WTC11 (cell line): Measurements from ENCODE around the gene COL4A6. TPM values are rescaled to one million over a fixed set of nuclear protein-coding genes. Genes with fewer than 3 reads are reported as not detected.

Source experiments
- ATAC-seq: fragments of 200-7000 bp; cut with Tn5 transposase; 2 replicates; pipeline ENCODE4 v1.10.0; 2021; ENCODE audit warnings: mild to moderate bottlenecking, moderate library complexity
- CTCF ChIA-PET: fragments of 300-600 bp; sonication (Branson Sonifier 250); formaldehyde crosslinking; loops from one replicate; lab custom pipeline; 2021; ENCODE audit warnings: antibody characterized with exemption; lab: Charles Lee
- POLR2A ChIA-PET: fragments of 350-600 bp; sonication (Branson Sonifier 250); formaldehyde crosslinking; loops from one replicate; lab custom pipeline; 2021; ENCODE audit warnings: antibody characterized with exemption; lab: Charles Lee
- DNase-seq: peaks from one replicate; pipeline ENCODE4 v3.0.0; 2021; ENCODE audit warnings: low spot score
- H3K27ac Mint-ChIP-seq: 2 replicates; pipeline ENCODE4 v1.8.0; 2021; ENCODE audit warnings: mixed read lengths
- H3K27me3 Mint-ChIP-seq: 2 replicates; pipeline ENCODE4 v1.8.0; 2021; ENCODE audit warnings: low read depth, mild to moderate bottlenecking, moderate library complexity, mixed read lengths
- H3K36me3 Mint-ChIP-seq: 2 replicates; pipeline ENCODE4 v1.8.0; 2021; ENCODE audit warnings: mixed read lengths
- H3K4me1 Mint-ChIP-seq: 2 replicates; pipeline ENCODE4 v1.8.0; 2022; ENCODE audit warnings: mixed read lengths
- H3K4me3 Mint-ChIP-seq: 2 replicates; pipeline ENCODE4 v1.8.0; 2021; ENCODE audit warnings: mild to moderate bottlenecking, moderate library complexity, mixed read lengths
- H3K9me3 Mint-ChIP-seq: 2 replicates; pipeline ENCODE4 v1.8.0; 2021; ENCODE audit warnings: mixed read lengths
- ELF4 ChIP-seq: sonication (generic); formaldehyde crosslinking; IDR thresholded peaks from 2 replicates; pipeline ENCODE4 v1.8.1; 2022; ENCODE audit warnings: low read depth, mild to moderate bottlenecking, moderate library complexity, missing genetic modification reagents
- EMX1 ChIP-seq: fragments of 250-450 bp; sonication (Bioruptor Pico); IDR thresholded peaks from 2 replicates; pipeline ENCODE4 v1.8.0; 2021; ENCODE audit warnings: mild to moderate bottlenecking
- ESRRA ChIP-seq: sonication (generic); formaldehyde crosslinking; IDR thresholded peaks from 2 replicates; pipeline ENCODE4 v1.8.1; 2022; ENCODE audit warnings: mild to moderate bottlenecking, missing genetic modification reagents, borderline replicate concordance
- FOXK1 ChIP-seq: sonication (generic); formaldehyde crosslinking; IDR thresholded peaks from 2 replicates; pipeline ENCODE4 v1.8.0; 2022; ENCODE audit warnings: mild to moderate bottlenecking, moderate library complexity, missing genetic modification reagents
- NFYB ChIP-seq: sonication (generic); formaldehyde crosslinking; conservative IDR thresholded peaks from 2 replicates; pipeline ENCODE4 v1.8.0; 2022; ENCODE audit warnings: low read depth, missing genetic modification reagents
- NR1H2 ChIP-seq: sonication (generic); formaldehyde crosslinking; IDR thresholded peaks from 2 replicates; pipeline ENCODE4 v1.9.0; 2021; ENCODE audit warnings: mild to moderate bottlenecking, moderate library complexity, missing genetic modification reagents
- NR2C2 ChIP-seq: sonication (generic); formaldehyde crosslinking; IDR thresholded peaks from 2 replicates; pipeline ENCODE4 v1.8.0; 2022; ENCODE audit warnings: mild to moderate bottlenecking, missing genetic modification reagents
- OVOL2 ChIP-seq: fragments of 250-450 bp; sonication (Bioruptor Pico); IDR thresholded peaks from 2 replicates; pipeline ENCODE4 v1.9.0; 2021; ENCODE audit warnings: mild to moderate bottlenecking, borderline replicate concordance
- PREB ChIP-seq: sonication (generic); formaldehyde crosslinking; IDR thresholded peaks from 2 replicates; pipeline ENCODE4 v1.8.1; 2022; ENCODE audit warnings: mild to moderate bottlenecking, missing genetic modification reagents, moderate library complexity, borderline replicate concordance
- SOX15 ChIP-seq: fragments of 250-450 bp; sonication (Bioruptor Pico); IDR thresholded peaks from 2 replicates; pipeline ENCODE4 v1.9.0; 2021; ENCODE audit warnings: mild to moderate bottlenecking
- STAT6 ChIP-seq: sonication (generic); formaldehyde crosslinking; conservative IDR thresholded peaks from 2 replicates; pipeline ENCODE4 v1.8.1; 2023; ENCODE audit warnings: mild to moderate bottlenecking, low read depth, missing genetic modification reagents, moderate library complexity
- TEAD4 ChIP-seq: sonication (generic); formaldehyde crosslinking; IDR thresholded peaks from 2 replicates; pipeline ENCODE4 v1.8.0; 2022; ENCODE audit warnings: mild to moderate bottlenecking, missing genetic modification reagents
- ZMAT4 ChIP-seq: fragments of 250-450 bp; sonication (Bioruptor Pico); IDR thresholded peaks from 2 replicates; pipeline ENCODE4 v1.9.0; 2021; ENCODE audit warnings: mild to moderate bottlenecking
- ZNF138 ChIP-seq: sonication (generic); formaldehyde crosslinking; conservative IDR thresholded peaks from 2 replicates; pipeline ENCODE4 v1.8.1; 2022; ENCODE audit warnings: mild to moderate bottlenecking, moderate library complexity, missing genetic modification reagents
- ZNF219 ChIP-seq: sonication (generic); formaldehyde crosslinking; IDR thresholded peaks from 2 replicates; pipeline ENCODE4 v1.8.0; 2023; ENCODE audit warnings: missing genetic modification reagents, mild to moderate bottlenecking, borderline replicate concordance
- ZNF232 ChIP-seq: sonication (generic); formaldehyde crosslinking; IDR thresholded peaks from 2 replicates; pipeline ENCODE4 v1.8.0; 2022; ENCODE audit warnings: mild to moderate bottlenecking, missing genetic modification reagents
- ZNF416 ChIP-seq: fragments of 250-450 bp; sonication (Bioruptor Pico); IDR thresholded peaks from 2 replicates; pipeline ENCODE4 v1.9.0; 2021; ENCODE audit warnings: mild to moderate bottlenecking, inconsistent platforms
- total RNA-seq: library from RNA; stranded (reverse); gene quantifications from 3 replicates; pipeline ENCODE4 v1.2.3, GENCODE V29; 2021
- TF ChIP-seq, protein P1 (sequence below): sonication (generic); formaldehyde crosslinking; IDR thresholded peaks from 2 replicates; pipeline ENCODE4 v1.8.1; 2023; ENCODE audit warnings: mild to moderate bottlenecking, missing genetic modification reagents
- TF ChIP-seq, protein P2 (sequence below): sonication (generic); formaldehyde crosslinking; IDR thresholded peaks from 2 replicates; pipeline ENCODE4 v1.8.1; 2023; ENCODE audit warnings: mild to moderate bottlenecking, moderate library complexity, missing genetic modification reagents

COL4A6 gene
- total RNA-seq, 1 experiment from 2014 or later, result 15.2 TPM

GRCh38 chrX:108121291-108121690, 316.9 kb downstream of the COL4A6 start:
- TF ChIP-seq NFYB (CRISPR knock-in tag) (no peak), FOXK1 (CRISPR knock-in tag) (no peak), ZMAT4 (CRISPR knock-in tag) (no peak), ZNF138 (CRISPR knock-in tag) (no peak), NR2C2 (CRISPR knock-in tag) (no peak), TEAD4 (CRISPR knock-in tag) (no peak), STAT6 (CRISPR knock-in tag) (no peak), SOX15 (CRISPR knock-in tag) (no peak), OVOL2 (CRISPR knock-in tag) (no peak), ELF4 (CRISPR knock-in tag) (no peak), ZNF416 (CRISPR knock-in tag) (no peak), ESRRA (CRISPR knock-in tag) (no peak), PREB (CRISPR knock-in tag) (no peak), ZNF219 (CRISPR knock-in tag) (no peak)
- TF ChIP-seq, protein P1, sequence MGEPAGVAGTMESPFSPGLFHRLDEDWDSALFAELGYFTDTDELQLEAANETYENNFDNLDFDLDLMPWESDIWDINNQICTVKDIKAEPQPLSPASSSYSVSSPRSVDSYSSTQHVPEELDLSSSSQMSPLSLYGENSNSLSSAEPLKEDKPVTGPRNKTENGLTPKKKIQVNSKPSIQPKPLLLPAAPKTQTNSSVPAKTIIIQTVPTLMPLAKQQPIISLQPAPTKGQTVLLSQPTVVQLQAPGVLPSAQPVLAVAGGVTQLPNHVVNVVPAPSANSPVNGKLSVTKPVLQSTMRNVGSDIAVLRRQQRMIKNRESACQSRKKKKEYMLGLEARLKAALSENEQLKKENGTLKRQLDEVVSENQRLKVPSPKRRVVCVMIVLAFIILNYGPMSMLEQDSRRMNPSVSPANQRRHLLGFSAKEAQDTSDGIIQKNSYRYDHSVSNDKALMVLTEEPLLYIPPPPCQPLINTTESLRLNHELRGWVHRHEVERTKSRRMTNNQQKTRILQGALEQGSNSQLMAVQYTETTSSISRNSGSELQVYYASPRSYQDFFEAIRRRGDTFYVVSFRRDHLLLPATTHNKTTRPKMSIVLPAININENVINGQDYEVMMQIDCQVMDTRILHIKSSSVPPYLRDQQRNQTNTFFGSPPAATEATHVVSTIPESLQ, result no peak
- TF ChIP-seq, protein P2, sequence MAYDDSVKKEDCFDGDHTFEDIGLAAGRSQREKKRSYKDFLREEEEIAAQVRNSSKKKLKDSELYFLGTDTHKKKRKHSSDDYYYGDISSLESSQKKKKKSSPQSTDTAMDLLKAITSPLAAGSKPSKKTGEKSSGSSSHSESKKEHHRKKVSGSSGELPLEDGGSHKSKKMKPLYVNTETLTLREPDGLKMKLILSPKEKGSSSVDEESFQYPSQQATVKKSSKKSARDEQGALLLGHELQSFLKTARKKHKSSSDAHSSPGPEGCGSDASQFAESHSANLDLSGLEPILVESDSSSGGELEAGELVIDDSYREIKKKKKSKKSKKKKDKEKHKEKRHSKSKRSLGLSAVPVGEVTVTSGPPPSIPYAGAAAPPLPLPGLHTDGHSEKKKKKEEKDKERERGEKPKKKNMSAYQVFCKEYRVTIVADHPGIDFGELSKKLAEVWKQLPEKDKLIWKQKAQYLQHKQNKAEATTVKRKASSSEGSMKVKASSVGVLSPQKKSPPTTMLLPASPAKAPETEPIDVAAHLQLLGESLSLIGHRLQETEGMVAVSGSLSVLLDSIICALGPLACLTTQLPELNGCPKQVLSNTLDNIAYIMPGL (CRISPR knock-in tag), result no peak

DNA sequence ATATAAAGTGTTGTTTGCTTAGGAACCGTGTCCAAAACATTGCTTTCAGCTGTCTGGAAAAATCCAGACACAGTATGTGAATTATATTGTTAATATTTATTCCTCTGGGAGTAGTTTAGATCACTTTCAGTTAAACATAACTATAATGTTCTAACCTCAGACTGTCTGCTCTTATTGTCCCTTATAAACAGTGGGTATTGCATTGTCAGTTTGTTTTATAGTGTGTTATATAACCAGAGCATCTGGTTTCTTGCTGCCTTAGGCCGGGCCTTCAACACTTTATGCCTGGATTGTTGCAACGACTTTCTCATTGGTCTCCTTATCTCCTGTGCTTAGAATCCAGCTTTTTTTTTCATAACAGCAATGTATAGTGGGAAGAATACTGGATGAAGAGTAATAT, 320.2 kb downstream of the COL4A6 start:
- ATAC-seq, result no peak
- ChIA-PET CTCF (no interaction called here), POLR2A (no interaction called here)
- Mint-ChIP-seq H3K27me3 (no peaks in the 10 kb centered on the region), H3K27ac (no peak overlapping the region), H3K4me3 (no peak overlapping the region), H3K9me3 (no peaks in the 10 kb centered on the region), H3K36me3 (no peaks in the 10 kb centered on the region), H3K4me1 (peaks cover 6% of the 10 kb centered on the region; the same call in 1 of the 2 replicates)
- TF ChIP-seq ZNF232 (CRISPR knock-in tag), result no peak
- TF ChIP-seq EMX1, result no peak
- TF ChIP-seq NR1H2 (CRISPR knock-in tag), result no peak
- DNase-seq, result no peak

More at GRCh38 chrX:108121291-108121690, 316.9 kb downstream of the COL4A6 start:
- DNase-seq (no peak), ATAC-seq (no peak)
- Mint-ChIP-seq H3K27ac (no peak overlapping the region), H3K9me3 (no peaks in the 10 kb centered on the region), H3K27me3 (no peaks in the 10 kb centered on the region), H3K4me1 (peaks cover 17% of the 10 kb centered on the region), H3K36me3 (no peaks in the 10 kb centered on the region), H3K4me3 (no peak overlapping the region)
- ChIA-PET POLR2A (no interaction called here), CTCF (no interaction called here)
